ENCODE data around the gene GUCA2A.
"Not testable (repeated sequence)": the region's sequence is repeated elsewhere in the genome, so short reads cannot be mapped to it uniquely, and the experiment has no call there.

GUCA2A gene

DNA sequence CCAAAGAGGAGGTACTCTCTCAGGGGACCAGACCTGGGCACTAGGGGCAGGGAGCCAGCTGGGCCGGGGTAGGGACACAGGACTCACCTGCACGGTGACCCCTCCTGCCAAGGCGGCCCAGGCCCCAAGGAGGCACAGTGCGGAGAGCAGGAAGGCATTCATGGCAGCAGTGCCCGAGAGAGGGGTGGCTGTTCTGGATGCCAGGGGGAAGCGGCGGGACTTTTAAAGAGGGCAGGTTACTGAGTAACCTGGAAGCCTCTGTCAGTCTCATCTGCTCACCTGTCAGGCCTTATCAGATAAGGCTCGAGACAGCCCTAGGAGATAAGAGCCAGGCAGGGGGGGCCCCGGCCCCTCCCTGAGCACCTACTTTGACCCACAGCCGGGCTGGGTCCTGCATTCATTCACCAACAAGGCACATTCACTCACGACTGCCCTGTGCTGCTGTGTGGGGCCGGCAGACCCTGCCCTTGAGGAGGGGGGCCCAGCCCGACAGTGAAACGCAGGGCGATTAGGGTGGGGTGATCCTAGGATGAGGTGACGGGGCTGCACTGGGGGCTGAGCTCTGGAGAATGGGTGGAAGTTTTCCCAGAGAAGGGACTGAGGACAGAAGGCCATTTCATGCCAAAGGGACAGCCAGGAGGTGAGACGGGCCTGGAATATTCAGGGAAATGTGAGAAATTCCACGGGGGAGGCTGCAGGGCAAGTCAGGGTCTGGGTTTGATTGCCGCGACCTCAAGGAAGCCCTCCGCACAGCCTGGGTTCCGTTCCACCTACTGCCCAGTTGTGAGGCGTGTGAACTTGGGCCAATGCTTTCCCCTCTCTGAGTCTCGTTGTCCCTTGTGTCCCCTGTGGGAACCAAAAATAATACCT lies at the start of gene GUCA2A:
GUCA2A (minus strand) TSS at position 195 of the 870 bp plus-strand sequence; CDS start at position 162, 33 bp downstream.
- TF ChIP-seq POLR2A (IDR thresholded peaks at IDR 0.05; ENCODE audit: extremely low read depth, insufficient read length) (no peak), MYC (IDR thresholded peaks at IDR 0.05; ENCODE audit: low read depth, low read length) (no peak), CTCF (IDR thresholded peaks at IDR 0.05; ENCODE audit: low read depth, low read length) (no peak), MAX (IDR thresholded peaks at IDR 0.05; ENCODE audit: low read depth, low read length) (no peak)
- DNase-seq (ENCODE audit: low read depth), result no peak
- H3K4me3 ChIP-seq (ENCODE audit: low read depth, low read length), result no peak within 1 kb of the TSS

DNA sequence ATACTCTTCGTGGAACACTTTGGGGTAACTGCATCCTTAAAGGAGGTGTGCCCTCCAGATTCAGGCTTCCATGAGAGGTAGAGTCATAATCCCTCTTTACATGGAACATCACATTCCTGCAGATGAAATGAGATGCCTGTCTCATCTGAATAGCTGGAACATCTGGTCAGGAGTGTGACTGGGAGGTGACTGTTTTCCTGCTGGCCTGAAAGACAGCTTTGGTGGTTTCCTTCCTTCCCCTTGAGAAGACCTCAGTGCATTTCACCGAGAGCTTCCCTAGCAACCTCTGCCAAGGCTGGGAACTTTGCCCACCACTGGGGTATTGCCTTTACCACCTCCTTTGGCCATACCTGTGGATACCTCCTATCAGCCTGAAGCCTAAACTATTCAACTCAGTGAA lies 46.7 kb upstream of the GUCA2A start:
- no peak for DNase-seq (ENCODE audit: low read depth)
- TF ChIP-seq CTCF (IDR thresholded peaks at IDR 0.05; ENCODE audit: low read depth, low read length), result no peak
- no peak for TF ChIP-seq MAX (IDR thresholded peaks at IDR 0.05; ENCODE audit: low read depth, low read length)
- no peak for TF ChIP-seq MYC (IDR thresholded peaks at IDR 0.05; ENCODE audit: low read depth, low read length)
- no peak for TF ChIP-seq POLR2A (IDR thresholded peaks at IDR 0.05; ENCODE audit: extremely low read depth, insufficient read length)
- no peak overlapping the region for H3K4me3 ChIP-seq (ENCODE audit: low read depth, low read length)

DNA sequence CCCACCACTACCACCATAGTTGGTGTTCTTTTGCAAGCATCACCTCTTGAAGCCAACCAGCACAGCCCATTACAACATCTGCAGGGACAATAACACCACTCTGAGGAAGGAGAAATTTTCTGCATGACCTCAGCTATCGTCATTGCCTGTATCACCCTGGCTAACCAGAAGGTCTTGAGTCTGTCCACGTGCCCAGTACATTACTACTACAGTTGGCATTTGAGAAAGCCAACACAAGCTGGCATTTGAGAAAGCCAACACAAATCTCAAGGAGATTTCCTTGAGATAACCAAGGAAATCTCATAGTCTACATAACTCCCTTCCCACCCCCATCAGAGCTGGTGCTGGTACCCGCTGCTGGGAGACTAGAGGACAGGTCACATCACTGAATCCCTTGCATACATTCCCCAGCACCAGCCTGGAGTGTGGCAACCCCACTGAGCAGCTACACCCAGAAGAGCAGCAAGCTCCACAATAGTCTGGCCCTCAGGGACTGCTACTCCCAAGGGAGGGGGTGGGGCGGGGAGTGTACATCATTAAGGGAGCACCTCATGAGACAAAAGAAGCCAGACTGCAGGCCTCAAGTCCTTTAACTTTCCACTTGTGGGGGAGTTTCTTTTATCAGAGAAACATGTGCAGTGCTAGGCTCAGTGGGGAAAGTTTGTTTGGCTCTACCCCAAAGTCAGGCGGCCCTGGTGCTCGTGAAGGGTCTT lies 46.0 kb upstream of the GUCA2A start:
- DNase-seq (ENCODE audit: low read depth), result peak; percentile 28
- TF ChIP-seq CTCF (IDR thresholded peaks at IDR 0.05; ENCODE audit: low read depth, low read length) (no peak), MYC (IDR thresholded peaks at IDR 0.05; ENCODE audit: low read depth, low read length) (no peak), POLR2A (IDR thresholded peaks at IDR 0.05; ENCODE audit: extremely low read depth, insufficient read length) (no peak), MAX (IDR thresholded peaks at IDR 0.05; ENCODE audit: low read depth, low read length) (no peak)
- no peak overlapping the region for H3K4me3 ChIP-seq (ENCODE audit: low read depth, low read length)

DNA sequence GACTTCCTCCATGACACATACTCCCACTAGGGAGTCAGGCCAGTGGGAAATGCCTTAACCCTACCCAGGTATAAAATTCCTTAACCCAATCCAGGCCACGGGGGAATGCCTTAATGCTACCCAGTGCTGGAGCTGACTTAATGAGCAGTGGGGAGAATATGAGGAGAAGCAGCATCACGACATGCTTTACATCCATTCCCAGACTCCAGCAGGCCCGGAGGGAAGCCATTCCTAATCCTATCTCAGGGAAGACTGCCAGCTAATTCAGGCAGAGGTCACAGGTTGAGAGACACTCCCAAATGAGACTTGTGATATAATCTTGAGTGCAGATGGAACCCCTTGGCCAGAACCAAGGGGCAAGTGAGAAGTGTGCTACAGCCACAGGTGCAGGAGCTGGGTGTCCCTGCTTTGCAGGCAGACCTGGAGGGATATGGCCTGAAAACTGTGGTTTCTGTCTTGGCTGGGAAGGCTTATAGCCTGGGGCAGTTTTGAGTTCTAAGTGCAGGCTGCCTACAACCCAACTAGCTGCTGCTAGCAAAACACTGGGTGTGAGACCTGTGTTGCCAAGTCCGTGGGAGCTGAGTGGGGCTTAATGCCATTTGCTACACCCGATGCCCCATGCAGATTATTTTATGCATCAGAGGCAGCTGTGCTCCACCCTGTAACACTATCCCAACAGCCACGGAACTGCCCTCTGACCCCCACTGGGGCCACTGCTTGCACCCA lies 45.1 kb upstream of the GUCA2A start:
- TF ChIP-seq POLR2A (IDR thresholded peaks at IDR 0.05; ENCODE audit: extremely low read depth, insufficient read length), result no peak
- TF ChIP-seq MYC (IDR thresholded peaks at IDR 0.05; ENCODE audit: low read depth, low read length), result no peak
- no peak for TF ChIP-seq CTCF (IDR thresholded peaks at IDR 0.05; ENCODE audit: low read depth, low read length)
- no peak for TF ChIP-seq MAX (IDR thresholded peaks at IDR 0.05; ENCODE audit: low read depth, low read length)
- no peak for DNase-seq (ENCODE audit: low read depth)

DNA sequence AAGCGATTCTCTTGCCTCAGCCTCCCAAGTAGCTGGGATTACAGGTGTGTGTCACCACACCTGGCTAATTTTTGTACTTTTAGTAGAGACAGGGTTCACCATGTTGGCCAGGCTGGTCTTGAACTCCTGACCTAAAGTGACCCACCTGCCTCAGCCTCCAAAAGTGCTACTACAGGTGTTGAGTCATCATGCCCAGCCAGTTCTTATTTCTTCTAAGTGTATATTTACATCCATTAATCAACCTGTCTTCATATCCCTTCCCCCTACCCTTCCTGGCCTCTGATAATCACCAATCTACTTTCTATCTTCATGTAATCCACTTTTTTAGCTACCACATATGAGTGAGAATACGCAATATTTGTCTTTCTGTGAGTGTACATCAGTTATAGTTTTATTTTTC lies 42.4 kb upstream of the GUCA2A start:
- not testable (repeated sequence) for DNase-seq (ENCODE audit: low read depth)

More for the DNA sequence above, 45.1 kb upstream of the GUCA2A start:
- no peak overlapping the region for H3K4me3 ChIP-seq (ENCODE audit: low read depth, low read length)

GRCh38 chr1:42206164-42206563 lies 41.6 kb upstream of the GUCA2A start:
- no peak overlapping the region for H3K4me3 ChIP-seq (ENCODE audit: low read depth, low read length)
- no peak for DNase-seq (ENCODE audit: low read depth)
- TF ChIP-seq CTCF (IDR thresholded peaks at IDR 0.05; ENCODE audit: low read depth, low read length), result no peak
- TF ChIP-seq MYC (IDR thresholded peaks at IDR 0.05; ENCODE audit: low read depth, low read length), result no peak
- TF ChIP-seq MAX (IDR thresholded peaks at IDR 0.05; ENCODE audit: low read depth, low read length), result no peak
- TF ChIP-seq POLR2A (IDR thresholded peaks at IDR 0.05; ENCODE audit: extremely low read depth, insufficient read length), result no peak

More for the DNA sequence above, 42.4 kb upstream of the GUCA2A start:
- H3K4me3 ChIP-seq (ENCODE audit: low read depth, low read length), result not testable (repeated sequence)

Data from NB4 (cell line).